ENCODE results near the gene CARD16.
"Not testable (repeated sequence)": the region's sequence is repeated elsewhere in the genome, so short reads cannot be mapped to it uniquely, and the experiment has no call there.

Gene CARD16

DNA sequence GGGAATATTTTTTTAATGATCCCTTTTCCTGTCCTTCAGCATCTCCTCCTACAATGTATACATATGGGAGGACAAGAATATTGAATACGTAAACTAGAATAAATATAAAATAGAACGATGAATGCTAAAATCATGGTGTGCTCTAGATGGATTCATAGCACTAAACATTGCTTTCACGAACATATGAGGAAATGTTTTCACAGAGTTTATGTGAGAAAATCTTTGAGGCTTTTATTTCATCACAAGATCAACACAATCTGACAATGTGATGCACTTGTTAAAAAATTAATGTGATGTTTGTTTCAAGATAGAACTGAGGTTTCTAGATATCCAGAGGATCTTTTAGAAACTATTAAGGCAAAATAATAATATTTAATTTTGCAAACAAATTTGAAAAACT lies 3.0 kb downstream of the CARD16 start:
- TF ChIP-seq, protein P1, sequence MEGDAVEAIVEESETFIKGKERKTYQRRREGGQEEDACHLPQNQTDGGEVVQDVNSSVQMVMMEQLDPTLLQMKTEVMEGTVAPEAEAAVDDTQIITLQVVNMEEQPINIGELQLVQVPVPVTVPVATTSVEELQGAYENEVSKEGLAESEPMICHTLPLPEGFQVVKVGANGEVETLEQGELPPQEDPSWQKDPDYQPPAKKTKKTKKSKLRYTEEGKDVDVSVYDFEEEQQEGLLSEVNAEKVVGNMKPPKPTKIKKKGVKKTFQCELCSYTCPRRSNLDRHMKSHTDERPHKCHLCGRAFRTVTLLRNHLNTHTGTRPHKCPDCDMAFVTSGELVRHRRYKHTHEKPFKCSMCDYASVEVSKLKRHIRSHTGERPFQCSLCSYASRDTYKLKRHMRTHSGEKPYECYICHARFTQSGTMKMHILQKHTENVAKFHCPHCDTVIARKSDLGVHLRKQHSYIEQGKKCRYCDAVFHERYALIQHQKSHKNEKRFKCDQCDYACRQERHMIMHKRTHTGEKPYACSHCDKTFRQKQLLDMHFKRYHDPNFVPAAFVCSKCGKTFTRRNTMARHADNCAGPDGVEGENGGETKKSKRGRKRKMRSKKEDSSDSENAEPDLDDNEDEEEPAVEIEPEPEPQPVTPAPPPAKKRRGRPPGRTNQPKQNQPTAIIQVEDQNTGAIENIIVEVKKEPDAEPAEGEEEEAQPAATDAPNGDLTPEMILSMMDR (conservative IDR thresholded peaks at IDR 0.05; ENCODE audit: low read depth, low read length), result no peak
- no peak for DNase-seq (ENCODE audit: low read depth)
- H3K4me3 ChIP-seq (ENCODE audit: low read depth, low read length), result no peak overlapping the region

DNA sequence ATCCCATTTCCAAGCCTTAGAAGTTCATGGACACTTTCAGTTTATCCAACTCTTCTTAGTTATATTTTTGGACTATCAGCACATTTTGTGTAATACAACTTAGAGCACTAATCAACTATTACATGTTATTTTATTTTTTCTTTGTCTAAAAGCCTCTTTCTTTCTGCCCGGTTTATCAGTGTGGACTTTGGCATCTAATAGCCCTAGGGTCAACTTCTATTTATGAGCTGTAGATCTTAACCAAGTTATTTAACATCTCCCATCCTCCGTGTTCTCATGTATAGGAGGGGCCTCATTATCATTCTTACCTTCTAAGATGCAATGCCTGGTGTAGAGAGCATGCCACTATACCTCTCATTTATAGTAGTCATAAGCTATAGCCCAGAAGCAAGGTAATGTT lies 4.4 kb downstream of the CARD16 start:
- no peak for DNase-seq (ENCODE audit: low read depth)
- no peak overlapping the region for H3K4me3 ChIP-seq (ENCODE audit: low read depth, low read length)
- TF ChIP-seq, protein P1 (conservative IDR thresholded peaks at IDR 0.05; ENCODE audit: low read depth, low read length), result no peak

DNA sequence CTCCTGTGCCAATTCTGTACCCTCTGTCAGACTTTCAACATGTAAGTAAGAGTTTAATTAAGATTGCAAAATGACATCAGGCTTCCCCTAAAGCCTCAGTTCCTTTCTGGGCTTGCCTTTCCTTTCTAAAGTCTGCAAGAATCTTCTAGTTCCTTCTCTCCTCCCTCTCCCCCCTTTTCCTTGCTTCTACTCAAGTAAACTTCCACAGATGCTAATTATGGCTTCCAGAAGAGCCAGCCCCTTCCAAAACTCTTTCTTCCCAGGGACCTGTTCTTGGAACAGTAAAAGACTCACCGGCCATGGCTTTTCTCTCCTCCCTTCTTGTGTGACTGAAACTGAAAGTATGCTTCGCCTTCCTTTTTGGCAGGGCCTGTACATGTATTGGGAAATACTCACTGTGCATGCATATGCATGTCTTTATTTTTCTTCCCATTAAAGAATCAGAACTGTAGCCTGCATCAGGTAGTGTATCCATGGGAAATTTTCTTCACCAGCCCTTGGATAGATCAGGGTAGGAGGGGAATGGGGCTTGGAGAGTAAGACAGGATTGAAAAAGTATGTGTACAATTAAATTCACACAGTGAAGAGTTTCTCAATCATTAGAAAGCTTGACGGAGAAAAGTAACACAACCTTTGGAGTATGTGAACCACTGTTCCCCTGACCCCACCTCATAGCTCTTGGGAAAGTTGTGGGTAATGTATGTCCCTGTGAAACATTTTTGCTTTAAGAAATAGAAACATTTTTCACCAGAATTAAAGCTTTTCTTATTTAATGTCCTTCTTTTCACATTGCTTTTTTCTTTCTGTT lies 10.1 kb downstream of the CARD16 start, which contains the start of gene CASP1:
TSS of gene CASP1 (minus strand) at position 332 of the 808 bp plus-strand sequence. CDS start at position 301, 31 bp downstream.
- TF ChIP-seq, protein P1 (conservative IDR thresholded peaks at IDR 0.05; ENCODE audit: low read depth, low read length), result no peak
- H3K4me3 ChIP-seq (ENCODE audit: low read depth, low read length), result peak within 1 kb of the TSS; percentile 51
- DNase-seq (ENCODE audit: low read depth), result peak; percentile 91

DNA sequence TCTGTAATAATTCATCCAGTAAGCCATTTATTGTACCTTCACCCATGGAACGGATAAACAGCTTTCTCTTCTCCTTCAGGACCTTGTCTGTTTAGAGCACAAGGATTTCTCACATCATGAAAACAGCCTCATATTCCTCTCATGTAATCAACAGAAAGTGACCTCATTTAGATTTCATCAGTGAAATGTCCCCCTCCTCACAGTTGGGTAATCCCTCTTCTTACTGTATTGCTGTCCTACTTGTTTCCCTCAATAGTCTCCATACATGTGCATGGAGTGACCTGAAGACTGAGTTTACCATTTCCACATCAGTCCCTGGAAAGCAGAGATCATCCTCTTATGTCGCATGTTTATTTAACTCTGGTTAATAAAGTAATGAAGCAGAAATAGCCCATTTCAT lies 10.7 kb downstream of the CARD16 start:
- DNase-seq (ENCODE audit: low read depth), result not testable (repeated sequence)
- H3K4me3 ChIP-seq (ENCODE audit: low read depth, low read length), result peak overlapping the region; percentile 51

DNA sequence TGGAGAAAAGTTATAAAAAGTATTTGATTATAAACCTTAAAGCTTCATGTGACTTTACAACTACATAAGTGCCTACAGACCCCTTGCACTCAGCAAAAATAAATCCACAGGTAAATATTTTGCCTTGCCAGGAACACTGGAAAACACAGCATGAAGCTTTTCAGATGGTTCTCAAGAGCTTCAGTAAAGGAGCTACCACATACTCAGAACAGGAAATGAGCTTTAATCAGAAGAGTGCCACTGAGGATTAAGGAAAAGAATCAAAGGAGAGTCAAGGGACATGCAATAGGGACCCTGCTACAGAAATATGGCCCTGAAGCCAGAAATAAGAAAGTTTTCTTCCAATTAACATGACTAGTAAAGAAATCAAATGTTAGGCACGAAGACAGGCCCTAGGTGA lies 11.4 kb downstream of the CARD16 start:
- no peak for DNase-seq (ENCODE audit: low read depth)
- TF ChIP-seq, protein P1 (conservative IDR thresholded peaks at IDR 0.05; ENCODE audit: low read depth, low read length), result no peak
- no peak overlapping the region for H3K4me3 ChIP-seq (ENCODE audit: low read depth, low read length)

DNA sequence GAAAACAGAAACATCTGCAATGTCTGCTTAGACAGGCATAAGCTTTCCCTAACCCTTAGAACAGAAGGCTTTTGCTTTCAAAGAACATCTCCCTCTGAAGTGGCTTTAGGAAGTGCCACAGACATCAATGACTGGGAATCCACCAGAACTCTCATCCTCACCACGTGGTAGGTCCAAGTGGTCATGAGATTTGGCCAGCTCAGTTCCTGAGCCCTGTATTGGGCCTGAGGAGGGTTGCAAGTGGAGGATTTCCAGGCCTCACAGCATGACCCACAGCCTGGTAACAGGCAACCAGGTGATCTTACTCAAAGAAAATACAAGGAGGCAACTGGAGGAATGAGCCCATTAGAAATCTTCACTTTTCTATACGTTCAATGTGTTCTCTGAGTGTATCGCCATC lies 11.8 kb downstream of the CARD16 start:
- no peak for DNase-seq (ENCODE audit: low read depth)
- no peak overlapping the region for H3K4me3 ChIP-seq (ENCODE audit: low read depth, low read length)
- TF ChIP-seq, protein P1 (conservative IDR thresholded peaks at IDR 0.05; ENCODE audit: low read depth, low read length), result no peak

DNA sequence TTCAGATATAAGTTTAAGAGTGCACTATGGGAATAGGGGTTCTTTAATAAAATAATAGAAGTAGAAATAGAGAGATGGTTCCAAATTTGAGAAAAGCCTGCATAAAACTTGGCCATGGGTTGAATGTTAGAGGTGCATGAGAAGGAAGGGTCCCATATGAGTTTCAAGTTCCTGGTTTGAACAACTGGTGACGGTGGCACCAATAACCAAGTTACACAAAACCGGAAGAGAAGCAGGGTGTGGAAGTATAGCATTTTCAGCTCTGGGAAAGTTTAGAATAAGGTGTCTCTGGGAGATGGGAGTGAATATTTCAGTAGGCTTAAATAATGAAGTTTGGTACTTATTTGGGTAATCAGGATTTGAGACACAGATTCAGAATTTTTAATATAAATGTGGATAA lies 12.6 kb downstream of the CARD16 start:
- TF ChIP-seq, protein P1 (conservative IDR thresholded peaks at IDR 0.05; ENCODE audit: low read depth, low read length), result no peak
- DNase-seq (ENCODE audit: low read depth), result no peak
- H3K4me3 ChIP-seq (ENCODE audit: low read depth, low read length), result no peak overlapping the region

All from choroid plexus epithelial cell (primary cell).